Fibroblast of lung (primary cell): ENCODE data around the gene CYSTM1. TPM values are rescaled to one million over a fixed set of nuclear protein-coding genes. Genes with fewer than 3 reads are reported as not detected.

Source experiments
- DNase-seq, 2 donors: peaks; one replicate each; pipeline versions ENCODE4 v3.0.0 to v3.0.0-alpha.2; 2010; ENCODE audit warnings: low read depth in 2 of 2
- H2AFZ ChIP-seq: 2 replicates; pipeline ENCODE4 v1.5.1; 2012; ENCODE audit warnings: low read length, control low read depth, inconsistent platforms
- H3K27ac ChIP-seq: 2 replicates; pipeline ENCODE4 v1.5.1; 2011; ENCODE audit warnings: low read length, control low read depth; ENCODE audit not compliant: insufficient read depth
- H3K27me3 ChIP-seq: 2 replicates; pipeline ENCODE4 v1.5.1; 2011; ENCODE audit warnings: mild to moderate bottlenecking, low read length; ENCODE audit not compliant: control insufficient read depth, insufficient read depth
- H3K36me3 ChIP-seq: 2 replicates; pipeline ENCODE4 v1.5.1; 2011; ENCODE audit warnings: low read length; ENCODE audit not compliant: control insufficient read depth, insufficient read depth
- H3K4me1 ChIP-seq: 2 replicates; pipeline ENCODE4 v1.5.1; 2011; ENCODE audit warnings: low read length; ENCODE audit not compliant: control insufficient read depth, insufficient read depth; ENCODE audit errors: extremely low read depth
- H3K4me2 ChIP-seq: 2 replicates; pipeline ENCODE4 v1.5.1; 2011; ENCODE audit warnings: low read length, control low read depth; ENCODE audit not compliant: insufficient read depth; ENCODE audit errors: extremely low read depth
- H3K4me3 ChIP-seq, 4 experiments: fragments of 200-600 bp in 1 of 4; sonication (generic) in 1 of 4; replicated peaks in 1 of 4; 2 replicates each; pipeline ENCODE4 v1.5.1; 2011 to 2016; ENCODE audit warnings: low read length in 4 of 4, low read depth in 3 of 4, mild to moderate bottlenecking in 3 of 4, control low read depth in 2 of 4, inconsistent platforms in 1 of 4, mixed read lengths in 1 of 4; ENCODE audit not compliant: insufficient read depth in 1 of 4; ENCODE audit errors: control extremely low read depth in 1 of 4
- H3K79me2 ChIP-seq: 2 replicates; pipeline ENCODE4 v1.5.1; 2012; ENCODE audit warnings: mild to moderate bottlenecking, low read length, inconsistent platforms; ENCODE audit not compliant: control insufficient read depth, insufficient read depth
- H3K9ac ChIP-seq: 2 replicates; pipeline ENCODE4 v1.5.1; 2011; ENCODE audit warnings: mild to moderate bottlenecking, low read length, control low read depth; ENCODE audit not compliant: insufficient read depth
- H3K9me3 ChIP-seq: 2 replicates; pipeline ENCODE4 v1.5.1; 2012; ENCODE audit warnings: low read depth, low read length; ENCODE audit not compliant: control insufficient read depth, insufficient read depth
- H4K20me1 ChIP-seq: 2 replicates; pipeline ENCODE4 v1.5.1; 2011; ENCODE audit warnings: low read length; ENCODE audit not compliant: control insufficient read depth, insufficient read depth; ENCODE audit errors: extremely low read depth
- EZH2 ChIP-seq: IDR thresholded peaks from 2 replicates; pipeline ENCODE4 v1.5.1; 2012; ENCODE audit warnings: low read length, control low read depth, mild to moderate bottlenecking; ENCODE audit errors: missing control alignments
- polyA plus RNA-seq, 2 donors: library from polyadenylated mRNA; depleted of rRNA in 1 of 2; stranded (reverse) in 1 of 2; unstranded in 1 of 2; fragments of >200 nt; gene quantifications; 2 replicates each; pipeline ENCODE4 v1.2.1, GENCODE V29; 2011 to 2012; ENCODE audit warnings: missing spikeins in 1 of 2
- total RNA-seq: library from RNA; depleted of rRNA; stranded (reverse); fragments of >200 nt; gene quantifications from 2 replicates; pipeline ENCODE4 v1.2.1, GENCODE V29; 2014
- TF ChIP-seq, protein P1 (sequence below), 2 donors: IDR thresholded peaks in 1 of 2; conservative IDR thresholded peaks in 1 of 2; 1 replicate in 1 of 2; 2 replicates in 1 of 2; pipeline ENCODE4 v1.5.1; 2011 to 2012; ENCODE audit warnings: low read length in 2 of 2, control low read depth in 1 of 2, inconsistent platforms in 1 of 2, low read depth in 1 of 2, mild to moderate bottlenecking in 1 of 2

The CYSTM1 gene
- total and polyA plus RNA-seq, 2 donors (not counting 1 experiment from before 2014, with no cell fraction given): 24.3 to 35.8 TPM

DNA sequence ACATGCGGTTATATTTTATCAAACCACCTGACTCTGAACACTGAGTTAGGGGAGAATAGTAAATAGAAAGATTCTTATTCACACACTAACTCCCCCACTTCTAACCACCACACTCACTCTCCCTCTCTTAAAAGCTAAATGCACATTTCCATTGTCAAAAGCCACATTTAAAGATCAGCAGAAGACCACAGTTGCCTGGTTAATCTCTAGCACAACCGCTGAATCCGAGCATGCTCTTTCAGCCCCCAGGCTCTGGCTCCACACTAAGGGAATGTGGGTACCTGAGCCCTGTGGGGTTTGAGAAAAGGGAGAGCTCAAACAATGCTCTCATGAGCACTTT lies 92.2 kb downstream of the CYSTM1 start:
- Histone ChIP-seq H3K79me2 (peaks cover 7% of the 10 kb centered on the region), H3K27ac (no peak overlapping the region), H3K9ac (no peak overlapping the region), H3K4me1 (no peaks in the 10 kb centered on the region), H3K27me3 (no peaks in the 10 kb centered on the region), H2AFZ (no peak overlapping the region), H3K4me2 (no peak overlapping the region), H4K20me1 (no peaks in the 10 kb centered on the region), H3K4me3 (no peak overlapping the region), H3K9me3 (no peaks in the 10 kb centered on the region), H3K36me3 (no peaks in the 10 kb centered on the region)
- DNase-seq: no peak
- TF ChIP-seq, protein P1, sequence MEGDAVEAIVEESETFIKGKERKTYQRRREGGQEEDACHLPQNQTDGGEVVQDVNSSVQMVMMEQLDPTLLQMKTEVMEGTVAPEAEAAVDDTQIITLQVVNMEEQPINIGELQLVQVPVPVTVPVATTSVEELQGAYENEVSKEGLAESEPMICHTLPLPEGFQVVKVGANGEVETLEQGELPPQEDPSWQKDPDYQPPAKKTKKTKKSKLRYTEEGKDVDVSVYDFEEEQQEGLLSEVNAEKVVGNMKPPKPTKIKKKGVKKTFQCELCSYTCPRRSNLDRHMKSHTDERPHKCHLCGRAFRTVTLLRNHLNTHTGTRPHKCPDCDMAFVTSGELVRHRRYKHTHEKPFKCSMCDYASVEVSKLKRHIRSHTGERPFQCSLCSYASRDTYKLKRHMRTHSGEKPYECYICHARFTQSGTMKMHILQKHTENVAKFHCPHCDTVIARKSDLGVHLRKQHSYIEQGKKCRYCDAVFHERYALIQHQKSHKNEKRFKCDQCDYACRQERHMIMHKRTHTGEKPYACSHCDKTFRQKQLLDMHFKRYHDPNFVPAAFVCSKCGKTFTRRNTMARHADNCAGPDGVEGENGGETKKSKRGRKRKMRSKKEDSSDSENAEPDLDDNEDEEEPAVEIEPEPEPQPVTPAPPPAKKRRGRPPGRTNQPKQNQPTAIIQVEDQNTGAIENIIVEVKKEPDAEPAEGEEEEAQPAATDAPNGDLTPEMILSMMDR (conservative IDR thresholded peaks at IDR 0.05 in 1 of 2, IDR thresholded peaks at IDR 0.05 in 1 of 2; ENCODE audit: low read depth in 1 of 2, low read length in 2 of 2): no peak
- TF ChIP-seq EZH2: no peak

DNA sequence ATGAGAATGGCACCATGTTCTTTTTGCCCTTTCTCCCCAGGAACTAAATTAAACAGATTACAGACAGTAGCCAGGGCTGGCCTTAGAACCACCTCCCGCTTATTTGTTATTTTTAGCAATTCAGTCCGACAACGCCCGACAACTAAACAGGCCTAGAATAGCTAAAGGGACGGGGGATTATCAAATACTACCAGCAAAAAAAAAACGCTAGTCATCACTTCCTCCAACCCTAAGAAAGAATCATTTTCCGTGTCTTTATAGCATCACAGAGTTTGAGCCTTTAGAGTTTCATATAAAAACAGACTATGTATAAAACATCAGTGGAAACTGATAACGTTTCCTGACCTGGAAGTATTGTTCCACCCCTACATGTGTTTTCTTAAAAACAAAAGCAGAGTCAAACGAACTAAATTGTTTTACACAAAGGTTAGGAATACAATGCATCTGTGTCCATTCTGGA lies 92.6 kb downstream of the CYSTM1 start:
- Histone ChIP-seq H3K4me3 (no peak overlapping the region), H2AFZ (no peak overlapping the region), H3K9ac (no peak overlapping the region), H3K27ac (no peak overlapping the region), H3K4me2 (no peak overlapping the region), H3K9me3 (no peaks in the 10 kb centered on the region), H3K27me3 (no peaks in the 10 kb centered on the region), H3K79me2 (peaks cover 7% of the 10 kb centered on the region), H4K20me1 (no peaks in the 10 kb centered on the region), H3K4me1 (no peaks in the 10 kb centered on the region), H3K36me3 (no peaks in the 10 kb centered on the region)
- TF ChIP-seq EZH2: no peak
- TF ChIP-seq, protein P1 (conservative IDR thresholded peaks at IDR 0.05 in 1 of 2, IDR thresholded peaks at IDR 0.05 in 1 of 2; ENCODE audit: low read depth in 1 of 2, low read length in 2 of 2): no peak
- DNase-seq: no peak

- no peaks in the 10 kb centered on the region for H3K27me3 ChIP-seq
- H4K20me1 ChIP-seq: no peaks in the 10 kb centered on the region
- no peaks in the 10 kb centered on the region for H3K36me3 ChIP-seq
- no peak overlapping the region for H3K4me3 ChIP-seq
- H3K4me2 ChIP-seq: no peak overlapping the region
- H2AFZ ChIP-seq: no peak overlapping the region
- no peaks in the 10 kb centered on the region for H3K9me3 ChIP-seq
- H3K27ac ChIP-seq: no peak overlapping the region
- TF ChIP-seq EZH2: no peak
- TF ChIP-seq, protein P1 (conservative IDR thresholded peaks at IDR 0.05 in 1 of 2, IDR thresholded peaks at IDR 0.05 in 1 of 2; ENCODE audit: low read depth in 1 of 2, low read length in 2 of 2): no peak
- H3K9ac ChIP-seq: no peak overlapping the region
- no peaks in the 10 kb centered on the region for H3K4me1 ChIP-seq
- DNase-seq: no peak
- peaks cover 5% of the 10 kb centered on the region for H3K79me2 ChIP-seq
Measured at GRCh38 chr5:140270008-140270407, 95.0 kb downstream of the CYSTM1 start.
